ENCODE data around the gene CDHR4. TPM values are rescaled to one million over a fixed set of nuclear protein-coding genes. Genes with fewer than 3 reads are reported as not detected.

The CDHR4 gene
- total and polyA plus RNA-seq, 3 experiments from 2014 or later = not detected

- Mint-ChIP-seq H3K4me1 (peaks cover 11 to 21% (median 18%) of the 10 kb centered on the region in 3 donors), H3K4me3 (peak overlapping the region in 1 of 7 donors; percentile 80), H3K27ac (peak overlapping the region in 5 of 8 donors; percentile 13 to 80 (median 71)), H3K9me3 (no peaks in the 10 kb centered on the region), H3K27me3 (peaks cover 0 to 2% of the 10 kb centered on the region in 2 donors), H3K36me3 (peaks cover 0 to 3% (median 0%) of the 10 kb centered on the region in 3 donors)
- no peak for DNase-seq
- Histone ChIP-seq H3K27ac (ENCODE audit: low read depth, low read length) (no peak overlapping the region), H3K36me3 (ENCODE audit: insufficient read depth, low read length) (no peaks in the 10 kb centered on the region), H3K9me3 (ENCODE audit: low read length) (no peaks in the 10 kb centered on the region), H3K4me3 (ENCODE audit: low read length) (no peak overlapping the region), H3K4me1 (ENCODE audit: insufficient read depth, low read length) (peaks cover 14% of the 10 kb centered on the region), H3K27me3 (ENCODE audit: insufficient read depth, low read length, poor library complexity, severe bottlenecking) (no peaks in the 10 kb centered on the region)
- CTCF ChIA-PET = interaction anchor here (1.1 to 1.3 kb wide), 2 partner anchors 12 to 48 kb away, joined by 4 read pairs; partner anchors contain the start of gene INKA1
- POLR2A ChIA-PET = interaction anchor here (1.3 kb wide), 1 partner anchor 12 kb away, joined by 3 read pairs; the partner anchor contains the start of gene INKA1
Measured at GRCh38 chr3:49790626-49791411, 8.9 kb downstream of the CDHR4 start.

- H3K27ac Mint-ChIP-seq = peak overlapping the region in 3 of 8 donors; percentile 2 to 99 (median 14)
- Histone ChIP-seq H3K4me3 (ENCODE audit: low read length) (no peak overlapping the region), H3K27ac (ENCODE audit: low read depth, low read length) (no peak overlapping the region), H3K9me3 (ENCODE audit: low read length) (no peaks in the 10 kb centered on the region), H3K27me3 (ENCODE audit: insufficient read depth, low read length, poor library complexity, severe bottlenecking) (no peaks in the 10 kb centered on the region), H3K4me1 (ENCODE audit: insufficient read depth, low read length) (peaks cover 28% of the 10 kb centered on the region), H3K36me3 (ENCODE audit: insufficient read depth, low read length) (no peaks in the 10 kb centered on the region)
- POLR2A ChIA-PET = interaction anchor here (0.9 kb wide), 1 partner anchor 15 kb away, joined by 3 read pairs; the partner anchor contains the start of gene INKA1
- peaks cover 0 to 2% of the 10 kb centered on the region in 2 donors for H3K27me3 Mint-ChIP-seq
- H3K4me3 Mint-ChIP-seq = peak overlapping the region in 2 of 7 donors; percentile 27 to 59
- DNase-seq = no peak
- H3K9me3 Mint-ChIP-seq = no peaks in the 10 kb centered on the region
- peaks cover 0 to 20% (median 2%) of the 10 kb centered on the region in 3 donors for H3K36me3 Mint-ChIP-seq
- peaks cover 21 to 46% (median 42%) of the 10 kb centered on the region in 3 donors for H3K4me1 Mint-ChIP-seq
- CTCF ChIA-PET = interaction anchor here (1.0 to 3.8 kb wide), 5 partner anchors 15 to 69 kb away, joined by 3 to 23 read pairs (median 3); partner anchors contain the start of genes AMIGO3 and INKA1
Measured at GRCh38 chr3:49788056-49788455, 11.6 kb downstream of the CDHR4 start.

GRCh38 chr3:49787536-49787935 is 12.1 kb downstream of the CDHR4 start:
- H3K27ac Mint-ChIP-seq = peak overlapping the region in 7 of 8 donors; percentile 2 to 99 (median 99)
- peaks cover 21 to 48% (median 42%) of the 10 kb centered on the region in 3 donors for H3K4me1 Mint-ChIP-seq
- CTCF ChIA-PET = interaction anchor here (1.0 to 3.8 kb wide), 4 partner anchors 15 to 51 kb away, joined by 3 to 23 read pairs (median 8); partner anchors contain the start of gene INKA1
- no peak overlapping the region for H3K27ac ChIP-seq (ENCODE audit: low read depth, low read length)
- H3K4me1 ChIP-seq (ENCODE audit: insufficient read depth, low read length) = peaks cover 29% of the 10 kb centered on the region
- DNase-seq = no peak
- H3K27me3 Mint-ChIP-seq = peaks cover 0 to 2% of the 10 kb centered on the region in 2 donors
- peaks cover 0 to 21% (median 2%) of the 10 kb centered on the region in 3 donors for H3K36me3 Mint-ChIP-seq
- H3K36me3 ChIP-seq (ENCODE audit: insufficient read depth, low read length) = no peaks in the 10 kb centered on the region
- peak overlapping the region in 6 of 7 donors; percentile 59 to 98 (median 94) for H3K4me3 Mint-ChIP-seq
- no peaks in the 10 kb centered on the region for H3K27me3 ChIP-seq (ENCODE audit: insufficient read depth, low read length, poor library complexity, severe bottlenecking)
- no peaks in the 10 kb centered on the region for H3K9me3 Mint-ChIP-seq
- H3K9me3 ChIP-seq (ENCODE audit: low read length) = no peaks in the 10 kb centered on the region
- POLR2A ChIA-PET = interaction anchor here (1.9 kb wide), 1 partner anchor 16 kb away, joined by 18 read pairs; the partner anchor contains the start of gene INKA1
- no peak overlapping the region for H3K4me3 ChIP-seq (ENCODE audit: low read length)

- peak overlapping the region; percentile 90 for H3K4me3 ChIP-seq (ENCODE audit: low read length)
- CTCF ChIA-PET = interaction anchor here (1.0 to 3.8 kb wide), 4 partner anchors 14 to 51 kb away, joined by 3 to 23 read pairs (median 8); partner anchors contain the start of gene INKA1
- H3K4me3 Mint-ChIP-seq = peak overlapping the region; percentile 93 to 98 (median 94)
Measured at GRCh38 chr3:49787182-49787464, 12.6 kb downstream of the CDHR4 start.

GRCh38 chr3:49786357-49787181 is 13.1 kb downstream of the CDHR4 start, which contains the start of gene IP6K1:
IP6K1 (minus strand) TSS chr3:49786542; CDS start chr3:49748040, 38,502 bp downstream.
- Histone ChIP-seq H3K9me3 (ENCODE audit: low read length) (no peaks in the 10 kb centered on the region), H3K27me3 (ENCODE audit: insufficient read depth, low read length, poor library complexity, severe bottlenecking) (no peaks in the 10 kb centered on the region), H3K4me1 (ENCODE audit: insufficient read depth, low read length) (peaks cover 34% of the 10 kb centered on the region), H3K27ac (ENCODE audit: low read depth, low read length) (peak within 1 kb of the TSS; percentile 95), H3K4me3 (ENCODE audit: low read length) (peak within 1 kb of the TSS; percentile 90), H3K36me3 (ENCODE audit: insufficient read depth, low read length) (peaks cover under 1% of the 10 kb centered on the region)
- H3K4me3 Mint-ChIP-seq = peak within 1 kb of the TSS; percentile 93 to 98 (median 94)
- H3K27ac Mint-ChIP-seq = peak within 1 kb of the TSS; percentile 98 to 100 (median 99)
- CTCF ChIA-PET = interaction anchor here (1.2 to 3.8 kb wide), 4 partner anchors 14 to 76 kb away, joined by 3 to 23 read pairs (median 8); partner anchors contain the start of gene INKA1
- peaks cover 0 to 25% (median 2%) of the 10 kb centered on the region in 3 donors for H3K36me3 Mint-ChIP-seq
- POLR2A ChIA-PET = interaction anchor here (0.9 to 1.9 kb wide), 4 partner anchors 16 to 440 kb away, joined by 3 to 18 read pairs (median 7); partner anchors contain the start of gene INKA1
- DNase-seq = peak; percentile 99 to 100 (median 99)
- no peaks in the 10 kb centered on the region for H3K9me3 Mint-ChIP-seq
- peaks cover 22 to 53% (median 42%) of the 10 kb centered on the region in 3 donors for H3K4me1 Mint-ChIP-seq
- peaks cover 0 to 2% of the 10 kb centered on the region in 2 donors for H3K27me3 Mint-ChIP-seq

More at GRCh38 chr3:49787182-49787464, 12.6 kb downstream of the CDHR4 start:
- Histone ChIP-seq H3K36me3 (ENCODE audit: insufficient read depth, low read length) (no peaks in the 10 kb centered on the region), H3K4me1 (ENCODE audit: insufficient read depth, low read length) (peaks cover 32% of the 10 kb centered on the region), H3K27me3 (ENCODE audit: insufficient read depth, low read length, poor library complexity, severe bottlenecking) (no peaks in the 10 kb centered on the region), H3K9me3 (ENCODE audit: low read length) (no peaks in the 10 kb centered on the region), H3K27ac (ENCODE audit: low read depth, low read length) (peak overlapping the region; percentile 95)
- Mint-ChIP-seq H3K9me3 (no peaks in the 10 kb centered on the region), H3K4me1 (peaks cover 21 to 52% (median 42%) of the 10 kb centered on the region in 3 donors), H3K36me3 (peaks cover 0 to 24% (median 2%) of the 10 kb centered on the region in 3 donors), H3K27ac (peak overlapping the region; percentile 98 to 100 (median 99)), H3K27me3 (peaks cover 0 to 2% of the 10 kb centered on the region in 2 donors)
- DNase-seq = no peak
- POLR2A ChIA-PET = interaction anchor here (1.9 kb wide), 1 partner anchor 16 kb away, joined by 18 read pairs; the partner anchor contains the start of gene INKA1

- Histone ChIP-seq H3K27ac (ENCODE audit: low read depth, low read length) (peak overlapping the region; percentile 95), H3K9me3 (ENCODE audit: low read length) (no peaks in the 10 kb centered on the region), H3K27me3 (ENCODE audit: insufficient read depth, low read length, poor library complexity, severe bottlenecking) (no peaks in the 10 kb centered on the region), H3K4me3 (ENCODE audit: low read length) (peak overlapping the region; percentile 90), H3K36me3 (ENCODE audit: insufficient read depth, low read length) (peaks cover 5% of the 10 kb centered on the region), H3K4me1 (ENCODE audit: insufficient read depth, low read length) (peaks cover 42% of the 10 kb centered on the region)
- Mint-ChIP-seq H3K36me3 (peaks cover 0 to 33% (median 2%) of the 10 kb centered on the region in 3 donors), H3K9me3 (no peaks in the 10 kb centered on the region), H3K27me3 (peaks cover 0 to 2% of the 10 kb centered on the region in 2 donors), H3K27ac (peak overlapping the region; percentile 73 to 99 (median 92)), H3K4me1 (peaks cover 29 to 61% (median 50%) of the 10 kb centered on the region in 3 donors), H3K4me3 (peak overlapping the region; percentile 93 to 98 (median 94))
- DNase-seq = peak in 2 of 5 donors; percentile 20 to 56
- ChIA-PET POLR2A (interaction anchor here (0.9 to 1.9 kb wide), 4 partner anchors 17 to 441 kb away, joined by 3 to 18 read pairs (median 7); partner anchors contain the start of gene INKA1), CTCF (interaction anchor here (1.2 to 3.8 kb wide), 3 partner anchors 17 to 75 kb away, joined by 3 to 23 read pairs (median 14); partner anchors contain the start of gene INKA1)
Measured at GRCh38 chr3:49785565-49786356, 13.9 kb downstream of the CDHR4 start.
